Stimulated activated CD4-positive, alpha-beta T cell treated with anti-CD3 and anti-CD28 coated beads, Interleukin-2, amount 100 ng/mL, for 48 hours (primary cell): ENCODE data around the gene EXOSC7.

Experiments
- DNase-seq, 2 donors: peaks; one replicate each; pipeline ENCODE4 v3.0.0-alpha.2; 2020

EXOSC7 gene

GRCh38 chr3:44995142-44995770, 19.2 kb downstream of the EXOSC7 start:
- DNase-seq = no peak

GRCh38 chr3:44996556-44996969, 20.5 kb downstream of the EXOSC7 start:
- no peak for DNase-seq

GRCh38 chr3:44999782-45000181, 23.7 kb downstream of the EXOSC7 start:
- DNase-seq = no peak

- no peak for DNase-seq
Measured at GRCh38 chr3:45000823-45001222, 24.8 kb downstream of the EXOSC7 start.

- no peak for DNase-seq
Measured at GRCh38 chr3:45001738-45002137, 25.7 kb downstream of the EXOSC7 start.

GRCh38 chr3:45002139-45002660, 26.2 kb downstream of the EXOSC7 start:
- no peak for DNase-seq

- DNase-seq = no peak
Measured at GRCh38 chr3:45002720-45003119, 26.7 kb downstream of the EXOSC7 start.

- DNase-seq = no peak
Measured at GRCh38 chr3:45003406-45003805, 27.4 kb downstream of the EXOSC7 start.

- DNase-seq = no peak
Measured at GRCh38 chr3:45003859-45004258, 27.8 kb downstream of the EXOSC7 start.

GRCh38 chr3:45007091-45007490, 31.0 kb downstream of the EXOSC7 start:
- DNase-seq = no peak

GRCh38 chr3:45008117-45008516, 32.1 kb downstream of the EXOSC7 start:
- DNase-seq = no peak

GRCh38 chr3:45009868-45010267, 33.8 kb downstream of the EXOSC7 start:
- no peak for DNase-seq

- no peak for DNase-seq
Measured at GRCh38 chr3:45010811-45011333, 34.8 kb downstream of the EXOSC7 start.

- no peak for DNase-seq
Measured at GRCh38 chr3:45011756-45012508, 35.9 kb downstream of the EXOSC7 start.

GRCh38 chr3:45012577-45012976, 36.5 kb downstream of the EXOSC7 start:
- no peak for DNase-seq

GRCh38 chr3:45016916-45017315, 40.9 kb downstream of the EXOSC7 start:
- DNase-seq = no peak

GRCh38 chr3:45017821-45018220, 41.8 kb downstream of the EXOSC7 start:
- no peak for DNase-seq

- DNase-seq = no peak
Measured at GRCh38 chr3:45020534-45020933, 44.5 kb downstream of the EXOSC7 start.

GRCh38 chr3:45021524-45022297, 45.7 kb downstream of the EXOSC7 start:
- DNase-seq = no peak

GRCh38 chr3:45023675-45024074, 47.6 kb downstream of the EXOSC7 start:
- DNase-seq = no peak

- DNase-seq = no peak
Measured at GRCh38 chr3:45024542-45025255, 48.7 kb downstream of the EXOSC7 start.

- DNase-seq = no peak
Measured at GRCh38 chr3:45026038-45026437, 50.0 kb downstream of the EXOSC7 start, which contains the start of gene CLEC3B. Gene CLEC3B (plus strand): TSS chr3:45026303. CDS start chr3:45026363, 60 bp downstream.

- no peak for DNase-seq
Measured at GRCh38 chr3:45026957-45027356, 50.9 kb downstream of the EXOSC7 start.
